Ovary (tissue), 9 donors: ENCODE measurements around the gene FBXO17. TPM values are rescaled to one million over a fixed set of nuclear protein-coding genes. Genes with fewer than 3 reads are reported as not detected.
"Not testable (repeated sequence)": the region's sequence is repeated elsewhere in the genome, so short reads cannot be mapped to it uniquely, and the experiment has no call there.

Source experiments
- DNase-seq, 5 donors: peaks; one replicate each; pipeline ENCODE4 v3.0.0-alpha.2; 2019 to 2020
- H3K27ac ChIP-seq, 2 donors: fragments of 200-600 bp; one replicate each; pipeline versions ENCODE4 v1.5.1 to v1.8.0; 2019 to 2022
- H3K27me3 ChIP-seq: fragments of 200-600 bp; one replicate; pipeline ENCODE4 v1.8.0; 2022
- H3K36me3 ChIP-seq: fragments of 200-600 bp; sonication (generic); one replicate; pipeline ENCODE4 v1.5.1; 2019
- H3K4me1 ChIP-seq: one replicate; pipeline ENCODE4 v1.8.1; 2013; ENCODE audit warnings: mild to moderate bottlenecking, moderate library complexity; ENCODE audit not compliant: insufficient read depth
- H3K4me3 ChIP-seq: fragments of 200-600 bp; sonication (generic); one replicate; pipeline ENCODE4 v1.5.1; 2017
- H3K9me3 ChIP-seq, 2 donors: fragments of 200-600 bp in 1 of 2; sonication (generic) in 1 of 2; one replicate each; pipeline versions ENCODE4 v1.5.1 to v1.8.1; 2013 to 2019; ENCODE audit warnings: mild to moderate bottlenecking in 1 of 2, moderate library complexity in 1 of 2
- EP300 ChIP-seq: sonication (generic); formaldehyde crosslinking; IDR thresholded peaks from one replicate; pipeline ENCODE4 v1.6.1; 2017; ENCODE audit warnings: antibody characterized with exemption
- POLR2A ChIP-seq: fragments of 450-650 bp; IDR thresholded peaks from one replicate; pipeline ENCODE4 v1.6.1; 2017; ENCODE audit warnings: antibody characterized with exemption, mild to moderate bottlenecking, moderate library complexity
- WGBS, 3 donors: extraction: QIAGEN DNeasy Blood & Tissue Kit in 1 of 3; methylation state at CpG; one replicate each; pipeline versions ENCODE4 v1.1.5 to v1.1.7; 2013 to 2017; 5-methylcytosine and 5-hydroxymethylcytosine counted together
- intact Hi-C, 4 donors: fragments of 100-400 bp; cut with DNase I; formaldehyde crosslinking; loops; one replicate each; pipeline versions ENCODE4 v1.11.0 to v1.15.1; 2022 to 2023
- polyA plus RNA-seq, 2 donors: library from polyadenylated mRNA; stranded (reverse); fragments of 200-250 nt in 1 of 2; fragments of 350-450 nt in 1 of 2; fragmentation: Illumina TruSeq in 1 of 2; extraction: RNeasy Lipid Tissue Mini Kit (QIAGEN cat#74804) in 1 of 2; gene quantifications; one replicate each; pipeline ENCODE4 v1.2.3, GENCODE V29; 2013 to 2014
- total RNA-seq, 7 donors: library from RNA; depleted of rRNA in 2 of 7; stranded (reverse); fragments of >200 nt in 2 of 7; fragmentation: NEBNext Ultra II Directional in 3 of 7; extraction: Animal tissue kit (Norgen Biotek cat#: 25700) in 3 of 7; gene quantifications; one replicate each; pipeline versions ENCODE4 v1.1.0 to v1.2.4, GENCODE V29; 2016 to 2023
- TF ChIP-seq, protein P1 (sequence below), 3 donors: fragments of 450-650 bp in 2 of 3; fragments of 200-600 bp in 1 of 3; IDR thresholded peaks; one replicate each; pipeline versions ENCODE4 v1.5.1 to v1.8.0; 2016 to 2022; ENCODE audit warnings: antibody characterized with exemption in 3 of 3, mild to moderate bottlenecking in 1 of 3
- donor health status: DM: no; HTN: no; CAD: no; lungs with moderate emphysema.
- donor health status: DM: no; HTN: no; CAD: no.
- donor health status: Bipolar disorder and iron deficiency.
- donor health status: DM: yes; HTN: yes; CAD: no.
- donor health status: DM: no; HTN: no; CAD: no.
- donor health status: DM: yes; HTN: yes; CAD: no.

The FBXO17 gene
- total and polyA plus RNA-seq, 9 donors, result 26.7 to 52.2 (median 36.1) TPM

GRCh38 chr19:38970664-38971532 lies 4.6 kb downstream of the FBXO17 start:
- intact Hi-C loops, result no loop called here
- H3K36me3 ChIP-seq, result no peaks in the 10 kb centered on the region
- no peaks in the 10 kb centered on the region for H3K4me1 ChIP-seq
- no peaks in the 10 kb centered on the region for H3K9me3 ChIP-seq
- no peaks in the 10 kb centered on the region for H3K27me3 ChIP-seq
- no peak overlapping the region for H3K27ac ChIP-seq
- TF ChIP-seq EP300 (no peak), POLR2A (no peak)
- TF ChIP-seq, protein P1, sequence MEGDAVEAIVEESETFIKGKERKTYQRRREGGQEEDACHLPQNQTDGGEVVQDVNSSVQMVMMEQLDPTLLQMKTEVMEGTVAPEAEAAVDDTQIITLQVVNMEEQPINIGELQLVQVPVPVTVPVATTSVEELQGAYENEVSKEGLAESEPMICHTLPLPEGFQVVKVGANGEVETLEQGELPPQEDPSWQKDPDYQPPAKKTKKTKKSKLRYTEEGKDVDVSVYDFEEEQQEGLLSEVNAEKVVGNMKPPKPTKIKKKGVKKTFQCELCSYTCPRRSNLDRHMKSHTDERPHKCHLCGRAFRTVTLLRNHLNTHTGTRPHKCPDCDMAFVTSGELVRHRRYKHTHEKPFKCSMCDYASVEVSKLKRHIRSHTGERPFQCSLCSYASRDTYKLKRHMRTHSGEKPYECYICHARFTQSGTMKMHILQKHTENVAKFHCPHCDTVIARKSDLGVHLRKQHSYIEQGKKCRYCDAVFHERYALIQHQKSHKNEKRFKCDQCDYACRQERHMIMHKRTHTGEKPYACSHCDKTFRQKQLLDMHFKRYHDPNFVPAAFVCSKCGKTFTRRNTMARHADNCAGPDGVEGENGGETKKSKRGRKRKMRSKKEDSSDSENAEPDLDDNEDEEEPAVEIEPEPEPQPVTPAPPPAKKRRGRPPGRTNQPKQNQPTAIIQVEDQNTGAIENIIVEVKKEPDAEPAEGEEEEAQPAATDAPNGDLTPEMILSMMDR (IDR thresholded peaks at IDR 0.05), result no peak
- DNase-seq, result no peak
- no peak overlapping the region for H3K4me3 ChIP-seq
- WGBS, 3 donors, result 81 to 86% (median 83%) methylated on average over 12 of the region's 12 CpGs

- not testable (repeated sequence) for H3K4me3 ChIP-seq, H3K27ac ChIP-seq, DNase-seq, H3K4me1 ChIP-seq, H3K36me3 ChIP-seq, H3K27me3 ChIP-seq, H3K9me3 ChIP-seq
- 94 to 96% (median 95%) methylated on average over 5 of the region's 5 CpGs for WGBS, 3 donors
- intact Hi-C loops, result loop anchor here in 1 of 4 donors (10.0 kb wide), 1 partner anchor 359 kb away; the partner anchor contains the start of gene LRFN1
Observed at GRCh38 chr19:38966149-38966548, 9.4 kb downstream of the FBXO17 start.

- Histone ChIP-seq H3K36me3 (no peaks in the 10 kb centered on the region), H3K9me3 (no peaks in the 10 kb centered on the region), H3K4me3 (no peak overlapping the region), H3K4me1 (peaks cover 3% of the 10 kb centered on the region), H3K27ac (no peak overlapping the region), H3K27me3 (no peaks in the 10 kb centered on the region)
- intact Hi-C loops, result loop anchor here in 2 of 4 donors (1.0 to 10.0 kb wide), 2 partner anchors 28 to 360 kb away; partner anchors contain the start of gene LRFN1 (in 1 of the 2)
- WGBS, 3 donors, result 85 to 94% (median 85%) methylated on average over 2 of the region's 2 CpGs
- no peak for TF ChIP-seq EP300
- TF ChIP-seq, protein P1 (IDR thresholded peaks at IDR 0.05), result no peak
- no peak for TF ChIP-seq POLR2A
- DNase-seq, result no peak
Observed at GRCh38 chr19:38964738-38965137, 10.8 kb downstream of the FBXO17 start.

DNA sequence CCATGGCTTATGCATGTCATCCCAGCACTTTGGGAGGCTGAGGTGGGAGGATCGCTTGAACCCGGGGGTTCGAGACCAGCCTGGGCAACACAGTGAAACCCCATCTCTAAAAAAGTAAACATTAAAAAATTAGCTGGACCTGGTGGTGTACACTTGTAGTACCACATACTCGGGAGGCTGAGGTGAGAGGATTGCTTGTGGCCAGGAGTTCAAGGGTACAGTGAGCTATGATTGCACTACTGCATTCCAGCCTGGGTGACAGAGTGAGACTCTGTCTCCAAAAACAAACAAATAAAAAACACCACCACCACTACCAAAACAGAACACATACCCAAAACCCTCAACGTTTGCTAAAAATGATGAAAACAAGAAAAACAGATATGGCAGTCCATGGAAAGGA lies 15.9 kb downstream of the FBXO17 start:
- no peak for TF ChIP-seq POLR2A
- no peak for TF ChIP-seq EP300
- TF ChIP-seq, protein P1 (IDR thresholded peaks at IDR 0.05), result no peak
- no peaks in the 10 kb centered on the region for H3K36me3 ChIP-seq
- no peak overlapping the region for H3K4me3 ChIP-seq
- WGBS, 3 donors, result 69 to 85% (median 75%) methylated on average over 5 of the region's 5 CpGs
- H3K27me3 ChIP-seq, result no peaks in the 10 kb centered on the region
- intact Hi-C loops, result loop anchor here in 2 of 4 donors (10.0 kb wide), 1 partner anchor 365 kb away; the partner anchor contains the start of gene LRFN1 (in 2 of the 2)
- no peak overlapping the region for H3K27ac ChIP-seq
- peaks cover 3% of the 10 kb centered on the region for H3K4me1 ChIP-seq
- DNase-seq, result no peak
- H3K9me3 ChIP-seq, result no peaks in the 10 kb centered on the region

GRCh38 chr19:38958301-38958700 lies 17.2 kb downstream of the FBXO17 start:
- DNase-seq, result no peak
- Histone ChIP-seq H3K4me3 (no peak overlapping the region), H3K27ac (no peak overlapping the region), H3K27me3 (no peaks in the 10 kb centered on the region), H3K9me3 (no peaks in the 10 kb centered on the region), H3K36me3 (no peaks in the 10 kb centered on the region), H3K4me1 (peaks cover 3% of the 10 kb centered on the region)
- WGBS, 3 donors, result 87 to 96% (median 93%) methylated on average over 2 of the region's 2 CpGs
- intact Hi-C loops, result loop anchor here in 1 of 4 donors (10.0 kb wide), 1 partner anchor 366 kb away; the partner anchor contains the start of gene LRFN1
- TF ChIP-seq, protein P1 (IDR thresholded peaks at IDR 0.05), result no peak
- TF ChIP-seq EP300, result no peak
- TF ChIP-seq POLR2A, result no peak
